Fibroblast of upper back skin (primary cell): ENCODE results near the gene C5AR2.
A peak's percentile ranks its signal among the peaks of the same experiment; 100 is the strongest.

Experiments
- DNase-seq: peaks from one replicate; pipeline ENCODE4 v3.0.0-alpha.2; 2013

C5AR2 gene

DNA sequence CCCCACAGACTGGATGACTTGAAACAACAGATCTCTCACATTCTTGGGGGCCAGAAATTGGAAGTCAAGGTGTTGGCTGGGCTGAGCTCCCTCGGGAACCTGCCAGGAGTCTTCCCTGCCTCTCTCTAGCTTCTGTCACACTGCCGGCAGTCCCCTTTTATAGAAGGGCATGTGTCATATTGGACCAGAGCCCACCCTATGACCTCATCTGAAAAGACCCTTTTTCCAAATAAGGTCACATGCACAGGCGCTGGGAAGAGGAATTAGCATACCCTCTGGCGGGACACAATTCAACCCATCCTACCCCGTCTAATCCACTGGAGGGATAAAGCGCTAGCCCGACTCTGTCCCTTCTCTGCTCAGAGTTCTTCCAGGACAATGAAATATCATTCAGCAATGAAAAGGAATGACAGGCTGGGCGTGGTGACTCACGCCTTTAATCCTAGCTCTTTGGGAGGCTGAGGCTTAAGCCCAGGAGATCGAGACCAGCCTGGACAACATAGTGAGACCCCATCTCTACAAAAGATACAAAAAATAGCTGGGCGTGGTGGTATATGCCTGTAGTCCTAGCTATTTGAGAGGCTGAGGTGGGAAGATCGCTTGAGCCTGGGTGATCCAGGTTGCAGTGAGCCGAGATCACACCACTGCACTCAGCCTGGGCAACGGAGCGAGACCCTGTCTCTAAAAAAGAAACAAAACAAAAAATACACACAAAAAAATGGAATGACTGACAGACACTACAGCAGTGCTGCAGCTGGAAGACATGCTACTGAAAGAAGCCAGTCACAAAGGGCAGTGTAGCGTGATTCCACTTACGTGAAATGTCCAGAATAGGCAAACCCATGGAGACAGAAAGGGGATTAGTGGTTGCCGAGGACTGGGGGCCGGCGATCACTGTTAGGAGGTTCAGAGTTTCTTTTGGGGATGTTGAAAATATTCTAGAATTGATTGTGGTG lies 58.8 kb downstream of the C5AR2 start:
- no peak for DNase-seq

DNA sequence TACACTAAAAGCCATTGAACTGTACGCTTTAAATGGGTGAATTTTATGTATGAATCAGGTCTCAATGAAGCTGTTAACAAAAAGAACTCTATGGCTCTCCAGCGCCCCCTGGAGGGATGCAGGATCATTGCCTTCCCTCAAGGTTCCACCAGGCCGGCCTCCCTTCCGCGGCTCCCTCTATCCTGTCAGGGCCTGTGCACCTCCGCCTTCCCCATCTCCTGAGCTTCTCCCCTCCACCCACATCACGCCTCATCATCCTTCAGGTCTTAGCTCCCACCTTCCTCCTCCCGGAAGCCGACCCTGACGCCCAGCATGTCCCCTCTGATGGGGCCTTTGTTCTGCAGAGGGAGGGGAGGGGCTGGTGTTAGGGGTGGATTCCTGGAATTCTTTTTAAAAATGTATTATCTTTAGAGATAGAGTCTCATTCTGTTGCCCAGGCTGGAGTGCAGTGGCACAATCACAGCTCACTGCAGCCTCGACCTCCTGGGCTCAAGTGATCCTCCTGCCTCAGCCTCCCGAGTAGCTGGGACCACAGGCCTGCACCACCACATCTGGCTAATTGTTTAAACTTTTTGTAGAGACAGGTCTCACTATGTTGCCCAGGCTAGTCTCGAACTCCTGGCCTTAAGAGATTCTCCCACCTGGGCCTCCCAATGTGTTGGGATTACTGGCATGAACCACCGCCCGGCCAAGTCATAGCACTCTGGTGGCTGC lies 59.7 kb downstream of the C5AR2 start:
- peak; percentile 71 for DNase-seq
